ENCODE measurements around the gene GPR132. TPM values are rescaled to one million over a fixed set of nuclear protein-coding genes. Genes with fewer than 3 reads are reported as not detected.

GPR132 gene
- total and polyA plus RNA-seq, 2 of the 8 experiments (the other 6 are each of a cell fraction or from before 2014, with no cell fraction given), result 0.11 TPM; not detected in 1

DNA sequence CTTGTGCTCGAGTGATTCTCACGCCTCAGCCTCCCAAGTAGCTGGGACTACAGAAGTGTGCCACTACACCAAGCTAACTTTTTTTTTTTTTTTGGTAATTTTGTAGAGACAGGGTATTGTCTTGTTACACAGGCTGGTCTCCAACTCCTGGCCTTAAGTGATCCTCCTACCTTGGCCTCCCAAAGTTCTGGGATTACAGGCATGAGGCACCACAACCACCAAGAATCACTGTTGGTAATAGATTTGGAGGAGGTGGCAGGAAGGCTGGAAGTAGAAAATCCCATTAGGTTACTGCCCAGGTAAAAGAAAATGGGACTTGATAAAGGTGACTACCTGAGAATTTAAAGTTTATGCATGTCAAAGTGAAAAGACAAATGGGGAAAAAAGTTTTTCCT lies 43.0 kb downstream of the GPR132 start:
- Histone ChIP-seq H3K27ac (ENCODE audit: low read depth, low read length) (no peak overlapping the region), H3K23me2 (ENCODE audit: low read depth, low read length) (peaks cover 18% of the 10 kb centered on the region)

More for the DNA sequence above, 43.0 kb downstream of the GPR132 start:
- no peak overlapping the region for H2BK5ac ChIP-seq (ENCODE audit: low read depth, low read length)
- no peak overlapping the region for H4K8ac ChIP-seq (ENCODE audit: extremely low read depth, insufficient read depth, low read length)
- peak overlapping the region; percentile 71 to 89 for H3K4me2 ChIP-seq (ENCODE audit: insufficient read depth in 1 of 2, low read depth in 2 of 2, low read length in 2 of 2)
- no peak for DNase-seq (ENCODE audit: low read depth in 1 of 2, low spot score in 2 of 2)
- H3K14ac ChIP-seq (ENCODE audit: insufficient read length), result no peak overlapping the region
- H2AFZ ChIP-seq (ENCODE audit: low read length), result no peak overlapping the region
- peaks cover 0 to 8% (median 0%) of the 10 kb centered on the region in 4 experiments; a peak in 1 of 8 replicates for H3K36me3 ChIP-seq (ENCODE audit: control insufficient read depth in 2 of 4, insufficient read depth in 4 of 4, low read length in 3 of 4)
- peak overlapping the region in 1 of 4 experiments; percentile 64; a peak in 1 of 7 replicates for H3K9ac ChIP-seq (replicated peaks in 1 of 4; ENCODE audit: extremely low read depth in 1 of 4, low read depth in 3 of 4, low read length in 3 of 4)
- H3K4me1 ChIP-seq (replicated peaks in 1 of 4; ENCODE audit: control insufficient read depth in 3 of 4, insufficient read depth in 4 of 4, low read length in 3 of 4), result peaks cover 0 to 8% (median 5%) of the 10 kb centered on the region in 4 experiments; a peak in 4 of 7 replicates
- H3K4ac ChIP-seq (replicated peaks; ENCODE audit: insufficient read length, low read depth, low read length), result no peak overlapping the region
- CTCF ChIA-PET (ENCODE audit: partially characterized antibody), result interaction anchor here (0.6 to 1.6 kb wide), 7 partner anchors 24 to 68 kb away, joined by 3 to 9 read pairs (median 3); no protein-coding TSS in a partner anchor
- H2BK15ac ChIP-seq (ENCODE audit: low read length), result no peak overlapping the region
- no peak for FAIRE-seq
- H3K56ac ChIP-seq (replicated peaks; ENCODE audit: insufficient read length, low read depth, low read length), result no peak overlapping the region
- H4K5ac ChIP-seq (ENCODE audit: insufficient read length, low read depth, low read length), result no peak overlapping the region
- H2AK5ac ChIP-seq (ENCODE audit: low read depth, low read length), result no peak overlapping the region
- H3K79me1 ChIP-seq (ENCODE audit: low read depth, low read length), result peaks cover 7% of the 10 kb centered on the region
- no peaks in the 10 kb centered on the region for H3K27me3 ChIP-seq (replicated peaks in 1 of 4; ENCODE audit: control insufficient read depth in 3 of 4, extremely low read depth in 1 of 4, insufficient read depth in 3 of 4, low read length in 3 of 4)
- peak overlapping the region; percentile 74 to 98 (median 78); a peak in 7 of 8 replicates for H3K4me3 ChIP-seq (ENCODE audit: extremely low read depth in 1 of 4, insufficient read depth in 2 of 4, low read depth in 3 of 4, low read length in 4 of 4)
- H2BK120ac ChIP-seq (replicated peaks; ENCODE audit: low read depth, low read length), result no peak overlapping the region
- peaks cover 29 to 31% of the 10 kb centered on the region in 2 experiments for H3K79me2 ChIP-seq (ENCODE audit: control insufficient read depth in 1 of 2, insufficient read depth in 2 of 2, low read length in 2 of 2)
- H2BK12ac ChIP-seq (ENCODE audit: low read depth, low read length), result no peak overlapping the region
- no peak overlapping the region for H2BK20ac ChIP-seq (ENCODE audit: low read length)
- no peaks in the 10 kb centered on the region for H3K9me3 ChIP-seq (ENCODE audit: insufficient read depth in 2 of 2, low read depth in 1 of 2, low read length in 1 of 2)
- POLR2A ChIA-PET (ENCODE audit: partially characterized antibody), result interaction anchor here (1.6 kb wide), 2 partner anchors 12 to 20 kb away, joined by 4 to 6 read pairs; no protein-coding TSS in a partner anchor
- 85% methylated on average over 2 of the region's 2 CpGs; no CpG with 5 or more reads in 1 of the 2 experiments for WGBS, 2 experiments (ENCODE audit: extremely low coverage in 1 of 2, insufficient coverage in 1 of 2, insufficient read length in 1 of 2, insufficient replicate concordance in 2 of 2, low coverage in 1 of 2, low lambda C conversion rate in 2 of 2, missing lambda C conversion rate in 1 of 2)
- no peak overlapping the region for H4K91ac ChIP-seq (replicated peaks; ENCODE audit: insufficient read length, low read length)
- H3K18ac ChIP-seq (ENCODE audit: extremely low read depth, low read length), result no peak overlapping the region
- H4K20me1 ChIP-seq (replicated peaks in 1 of 2; ENCODE audit: control insufficient read depth in 1 of 2, insufficient read depth in 2 of 2, low read length in 2 of 2), result peaks cover 14 to 20% of the 10 kb centered on the region in 2 experiments
- TF ChIP-seq JUND (IDR thresholded peaks at IDR 0.05; ENCODE audit: low read length) (no peak), SP4 (IDR thresholded peaks at IDR 0.05; ENCODE audit: low read length) (no peak), POU5F1 (IDR thresholded peaks at IDR 0.05; ENCODE audit: low read depth, low read length) (no peak), EGR1 (IDR thresholded peaks at IDR 0.05; ENCODE audit: borderline replicate concordance, low read depth, low read length) (no peak), TAF1 (IDR thresholded peaks at IDR 0.05; ENCODE audit: low read depth, low read length) (no peak), FOSL1 (IDR thresholded peaks at IDR 0.05; ENCODE audit: insufficient read depth, low read depth, low read length) (no peak), RFX5 (IDR thresholded peaks at IDR 0.05; ENCODE audit: borderline replicate concordance, low read depth, low read length) (no peak), POLR2A (IDR thresholded peaks at IDR 0.05; ENCODE audit: control extremely low read depth in 1 of 2, low read depth in 2 of 2, low read length in 2 of 2) (no peak), BRCA1 (IDR thresholded peaks at IDR 0.05; ENCODE audit: low read depth, low read length) (no peak), TAF7 (optimal IDR thresholded peaks at IDR 0.05; ENCODE audit: borderline replicate concordance, low read depth, low read length) (no peak), KDM4A (IDR thresholded peaks at IDR 0.05; ENCODE audit: low read depth, low read length, severe bottlenecking) (no peak), CTBP2 (IDR thresholded peaks at IDR 0.05; ENCODE audit: borderline replicate concordance, insufficient read depth, insufficient read length, low read length) (no peak)
- TF ChIP-seq, protein P1, sequence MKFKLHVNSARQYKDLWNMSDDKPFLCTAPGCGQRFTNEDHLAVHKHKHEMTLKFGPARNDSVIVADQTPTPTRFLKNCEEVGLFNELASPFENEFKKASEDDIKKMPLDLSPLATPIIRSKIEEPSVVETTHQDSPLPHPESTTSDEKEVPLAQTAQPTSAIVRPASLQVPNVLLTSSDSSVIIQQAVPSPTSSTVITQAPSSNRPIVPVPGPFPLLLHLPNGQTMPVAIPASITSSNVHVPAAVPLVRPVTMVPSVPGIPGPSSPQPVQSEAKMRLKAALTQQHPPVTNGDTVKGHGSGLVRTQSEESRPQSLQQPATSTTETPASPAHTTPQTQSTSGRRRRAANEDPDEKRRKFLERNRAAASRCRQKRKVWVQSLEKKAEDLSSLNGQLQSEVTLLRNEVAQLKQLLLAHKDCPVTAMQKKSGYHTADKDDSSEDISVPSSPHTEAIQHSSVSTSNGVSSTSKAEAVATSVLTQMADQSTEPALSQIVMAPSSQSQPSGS (IDR thresholded peaks at IDR 0.05; ENCODE audit: low read length), result no peak
- H3K23ac ChIP-seq (ENCODE audit: insufficient read length), result no peak overlapping the region

Data from H1 (cell line).